ENCODE results near the gene DPH6.

The DPH6 gene

DNA sequence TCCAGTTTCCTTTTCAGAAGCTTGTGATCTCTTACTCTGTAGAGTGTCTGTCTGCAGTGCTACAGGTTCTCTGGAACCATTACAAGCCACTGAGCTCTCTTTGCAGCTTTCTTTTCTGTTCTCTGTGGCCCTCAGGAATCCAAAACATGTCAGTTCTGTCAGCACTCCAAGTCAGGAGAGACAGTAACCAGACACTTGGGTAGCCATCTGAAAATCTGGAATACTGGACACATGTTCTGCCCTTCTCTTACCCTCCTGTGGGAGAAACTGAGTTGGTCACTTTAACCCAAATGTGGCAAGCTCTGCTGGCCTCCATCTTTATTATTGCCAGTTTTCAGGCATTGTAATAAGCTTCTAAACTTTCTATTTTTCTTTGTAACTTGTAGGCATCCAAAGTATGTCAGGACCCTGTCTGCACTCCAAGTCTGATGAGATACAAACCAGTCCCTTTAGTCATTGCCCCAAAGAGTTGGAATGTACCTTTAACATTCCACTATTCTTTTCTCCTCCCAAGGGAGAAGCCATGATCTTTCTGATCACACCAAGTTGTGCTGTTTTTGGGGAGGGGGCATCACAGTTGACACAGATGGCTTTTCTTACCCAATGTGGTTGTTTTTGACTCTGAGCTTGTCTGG lies 183.7 kb downstream of the DPH6 start:
- H3K4me3 ChIP-seq (ENCODE audit: low read length) = no peak overlapping the region
- H3K79me2 ChIP-seq (ENCODE audit: low read length) = no peaks in the 10 kb centered on the region
- no peak overlapping the region for H3K9ac ChIP-seq (ENCODE audit: low read length)
- H3K4me2 ChIP-seq (ENCODE audit: low read length) = no peak overlapping the region
- H4K20me1 ChIP-seq (ENCODE audit: insufficient read depth, low read length) = no peaks in the 10 kb centered on the region
- H3K4me1 ChIP-seq (ENCODE audit: low read length) = no peaks in the 10 kb centered on the region
- H3K27ac ChIP-seq (ENCODE audit: low read length) = no peak overlapping the region
- no peaks in the 10 kb centered on the region for H3K27me3 ChIP-seq (ENCODE audit: low read depth, low read length)
- no peak overlapping the region for H2AFZ ChIP-seq (ENCODE audit: low read depth, low read length)
- TF ChIP-seq EZH2phosphoT487 (IDR thresholded peaks at IDR 0.05; ENCODE audit: low read depth) (no peak), CTCF (IDR thresholded peaks at IDR 0.05; ENCODE audit: low read depth, low read length) (no peak)
- H3K36me3 ChIP-seq (replicated peaks; ENCODE audit: low read depth, low read length) = peaks cover 9% of the 10 kb centered on the region
- no peaks in the 10 kb centered on the region for H3K9me3 ChIP-seq (ENCODE audit: insufficient read depth, low read length)

DNA sequence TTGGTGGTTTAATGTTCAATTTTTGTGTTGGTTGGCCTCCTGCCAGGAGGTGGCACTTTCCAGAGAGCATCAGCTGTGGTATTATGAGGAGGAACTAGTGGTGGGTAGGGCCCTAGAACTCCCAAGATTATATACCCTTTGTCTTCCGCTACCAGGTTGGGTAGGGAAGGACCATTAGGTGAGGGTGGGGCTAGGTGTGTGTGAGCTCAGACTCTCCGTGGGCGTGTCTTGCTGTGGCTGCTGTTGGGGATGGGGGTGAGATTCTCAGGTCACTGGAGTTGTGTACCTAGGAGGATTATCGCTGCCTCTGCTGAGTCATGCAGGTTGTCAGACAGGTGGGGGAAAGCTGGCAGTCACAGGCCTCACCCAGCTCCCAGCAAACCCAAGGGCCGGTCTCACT lies 187.1 kb downstream of the DPH6 start:
- Histone ChIP-seq H3K4me2 (ENCODE audit: low read length) (no peak overlapping the region), H3K27me3 (ENCODE audit: low read depth, low read length) (no peaks in the 10 kb centered on the region), H3K27ac (ENCODE audit: low read length) (no peak overlapping the region), H3K9ac (ENCODE audit: low read length) (no peak overlapping the region), H3K9me3 (ENCODE audit: insufficient read depth, low read length) (no peaks in the 10 kb centered on the region), H3K4me3 (ENCODE audit: low read length) (no peak overlapping the region), H4K20me1 (ENCODE audit: insufficient read depth, low read length) (no peaks in the 10 kb centered on the region), H3K36me3 (replicated peaks; ENCODE audit: low read depth, low read length) (peaks cover 4% of the 10 kb centered on the region), H2AFZ (ENCODE audit: low read depth, low read length) (no peak overlapping the region), H3K79me2 (ENCODE audit: low read length) (no peaks in the 10 kb centered on the region), H3K4me1 (ENCODE audit: low read length) (no peaks in the 10 kb centered on the region)
- TF ChIP-seq EZH2phosphoT487 (IDR thresholded peaks at IDR 0.05; ENCODE audit: low read depth) (no peak), CTCF (IDR thresholded peaks at IDR 0.05; ENCODE audit: low read depth, low read length) (no peak)

- H3K4me1 ChIP-seq (ENCODE audit: low read length) = no peaks in the 10 kb centered on the region
- TF ChIP-seq CTCF (IDR thresholded peaks at IDR 0.05; ENCODE audit: low read depth, low read length) = no peak
- TF ChIP-seq EZH2phosphoT487 (IDR thresholded peaks at IDR 0.05; ENCODE audit: low read depth) = no peak
- H2AFZ ChIP-seq (ENCODE audit: low read depth, low read length) = no peak overlapping the region
- H3K27ac ChIP-seq (ENCODE audit: low read length) = no peak overlapping the region
- H3K36me3 ChIP-seq (replicated peaks; ENCODE audit: low read depth, low read length) = no peaks in the 10 kb centered on the region
- H3K9ac ChIP-seq (ENCODE audit: low read length) = no peak overlapping the region
- H4K20me1 ChIP-seq (ENCODE audit: insufficient read depth, low read length) = no peaks in the 10 kb centered on the region
- H3K4me3 ChIP-seq (ENCODE audit: low read length) = no peak overlapping the region
- H3K27me3 ChIP-seq (ENCODE audit: low read depth, low read length) = no peaks in the 10 kb centered on the region
- no peaks in the 10 kb centered on the region for H3K9me3 ChIP-seq (ENCODE audit: insufficient read depth, low read length)
- no peak overlapping the region for H3K4me2 ChIP-seq (ENCODE audit: low read length)
- no peaks in the 10 kb centered on the region for H3K79me2 ChIP-seq (ENCODE audit: low read length)
These were observed 194.9 kb downstream of the DPH6 start for GRCh38 chr15:35351059-35351458.

DNA sequence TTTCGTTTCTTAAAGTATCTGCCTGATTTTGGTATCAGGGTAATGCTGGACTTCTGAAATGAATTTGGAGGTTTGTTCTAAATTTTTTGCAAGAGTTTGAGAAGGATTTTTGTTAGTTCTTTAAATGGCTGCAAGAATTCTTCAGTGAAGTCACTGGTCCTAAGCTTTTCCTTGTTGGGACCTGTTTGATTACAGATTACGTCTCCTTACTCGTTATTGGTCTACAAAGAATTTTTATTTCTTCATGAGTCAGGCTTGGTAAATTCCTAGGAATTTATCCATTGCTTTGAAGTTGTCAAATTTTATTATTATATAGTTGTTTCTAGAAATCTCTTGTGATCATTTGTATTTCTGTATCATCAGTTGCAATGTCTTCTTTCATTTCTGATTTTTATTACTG lies 196.0 kb downstream of the DPH6 start:
- no peak for TF ChIP-seq EZH2phosphoT487 (IDR thresholded peaks at IDR 0.05; ENCODE audit: low read depth)
- no peak for TF ChIP-seq CTCF (IDR thresholded peaks at IDR 0.05; ENCODE audit: low read depth, low read length)
- no peaks in the 10 kb centered on the region for H4K20me1 ChIP-seq (ENCODE audit: insufficient read depth, low read length)
- H3K79me2 ChIP-seq (ENCODE audit: low read length) = no peaks in the 10 kb centered on the region
- H3K4me1 ChIP-seq (ENCODE audit: low read length) = no peaks in the 10 kb centered on the region
- no peak overlapping the region for H3K9ac ChIP-seq (ENCODE audit: low read length)
- no peaks in the 10 kb centered on the region for H3K36me3 ChIP-seq (replicated peaks; ENCODE audit: low read depth, low read length)
- H3K27me3 ChIP-seq (ENCODE audit: low read depth, low read length) = no peaks in the 10 kb centered on the region
- no peak overlapping the region for H3K27ac ChIP-seq (ENCODE audit: low read length)
- H3K4me3 ChIP-seq (ENCODE audit: low read length) = no peak overlapping the region
- H2AFZ ChIP-seq (ENCODE audit: low read depth, low read length) = no peak overlapping the region
- no peaks in the 10 kb centered on the region for H3K9me3 ChIP-seq (ENCODE audit: insufficient read depth, low read length)
- H3K4me2 ChIP-seq (ENCODE audit: low read length) = no peak overlapping the region
